DMS53 treated with DMSO at 0.1 percent for 48 hours (cell line): ENCODE measurements around the gene SOSTDC1.
"Not testable (repeated sequence)": the region's sequence is repeated elsewhere in the genome, so short reads cannot be mapped to it uniquely, and the experiment has no call there.

Experiments used
- DNase-seq: peaks from one replicate; lab custom pipeline; 2025; ENCODE audit not compliant: unreplicated experiment; lab: John Stamatoyannopoulos, UW

Gene SOSTDC1, protein sequence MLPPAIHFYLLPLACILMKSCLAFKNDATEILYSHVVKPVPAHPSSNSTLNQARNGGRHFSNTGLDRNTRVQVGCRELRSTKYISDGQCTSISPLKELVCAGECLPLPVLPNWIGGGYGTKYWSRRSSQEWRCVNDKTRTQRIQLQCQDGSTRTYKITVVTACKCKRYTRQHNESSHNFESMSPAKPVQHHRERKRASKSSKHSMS

DNA sequence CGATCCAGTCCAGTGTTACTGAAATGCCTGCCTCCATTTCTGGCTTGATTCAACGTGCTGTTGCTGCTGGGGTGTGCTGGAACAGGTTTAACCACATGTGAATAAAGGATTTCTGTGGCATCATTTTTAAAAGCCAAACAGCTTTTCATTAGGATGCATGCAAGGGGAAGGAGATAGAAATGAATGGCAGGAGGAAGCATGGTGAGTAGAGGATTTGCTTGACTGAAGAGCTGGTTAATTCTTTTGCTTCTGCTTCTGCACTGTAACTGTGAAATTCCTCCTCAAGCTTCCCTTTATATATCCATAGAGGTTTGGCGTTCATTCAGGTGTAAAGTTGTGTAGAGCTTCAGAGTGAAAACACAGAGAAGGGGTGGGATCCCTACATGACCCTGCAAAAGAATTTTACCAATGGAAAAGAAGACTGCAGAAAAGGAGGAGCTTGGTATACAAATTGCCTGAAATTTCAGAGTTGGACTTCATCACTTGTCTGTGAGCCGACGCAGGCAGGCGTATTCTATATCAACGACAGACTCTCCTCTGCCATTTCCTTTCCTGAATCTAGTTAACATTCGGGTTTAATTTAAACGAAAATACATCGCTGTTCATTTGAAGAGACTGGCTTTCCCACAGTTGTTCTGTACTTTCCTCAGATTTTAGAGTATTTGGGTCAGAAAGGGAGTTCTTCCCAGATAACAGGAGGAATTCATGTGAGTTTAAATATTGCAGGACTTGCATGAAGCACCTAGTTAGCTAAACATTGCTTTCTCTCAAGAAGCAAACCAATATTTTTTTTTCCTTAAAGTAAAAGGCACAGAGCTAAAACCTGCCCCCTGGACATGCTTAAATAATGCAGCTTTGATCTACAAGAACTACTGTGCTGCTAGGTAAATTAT lies at the start of gene SOSTDC1:
Gene SOSTDC1 (minus strand): TSS at position 270 of the 893 bp plus-strand sequence. CDS start 70 bp downstream, at position 200.
- DNase-seq: no peak

DNA sequence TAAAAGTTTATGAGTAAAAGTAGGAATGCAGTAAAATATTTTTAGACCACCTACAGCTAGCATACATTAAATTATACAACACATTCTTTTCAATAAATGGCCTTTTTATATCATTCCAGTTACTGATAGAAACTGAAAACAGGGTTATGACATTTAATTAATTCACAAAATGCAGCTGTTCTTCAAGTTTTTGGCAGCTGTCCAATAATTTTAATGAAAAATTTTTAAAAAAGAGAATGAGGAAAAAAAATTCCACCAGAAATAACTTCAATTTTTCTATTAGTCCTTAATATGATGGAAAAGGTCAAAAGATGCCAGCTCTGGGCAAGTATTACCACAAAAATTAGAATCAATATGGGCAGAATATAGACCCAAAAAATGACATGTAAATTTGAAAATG lies 49.2 kb upstream of the SOSTDC1 start:
- DNase-seq: no peak

DNA sequence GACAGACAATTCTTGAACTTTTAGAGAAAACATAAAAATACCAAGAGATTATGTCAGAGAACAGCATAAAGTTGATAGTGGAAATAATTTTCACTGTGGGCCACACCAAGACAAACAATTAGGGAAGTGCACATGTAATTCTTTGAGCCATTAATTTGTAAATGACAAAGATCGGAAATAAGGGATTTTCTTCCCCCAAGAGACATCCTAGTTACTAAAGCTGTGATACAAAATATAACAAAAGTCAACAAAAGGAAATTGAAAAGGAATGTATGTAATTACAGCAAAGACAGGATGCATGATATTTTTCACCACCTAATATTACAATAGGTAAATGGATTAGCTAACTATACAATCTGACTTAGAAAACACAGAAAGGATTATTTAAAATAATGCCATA lies 48.7 kb upstream of the SOSTDC1 start:
- DNase-seq: no peak

GRCh38 chr7:16512097-16512496 lies 46.6 kb upstream of the SOSTDC1 start:
- DNase-seq: no peak

- no peak for DNase-seq
These were observed 45.8 kb upstream of the SOSTDC1 start for GRCh38 chr7:16511314-16511713.

DNA sequence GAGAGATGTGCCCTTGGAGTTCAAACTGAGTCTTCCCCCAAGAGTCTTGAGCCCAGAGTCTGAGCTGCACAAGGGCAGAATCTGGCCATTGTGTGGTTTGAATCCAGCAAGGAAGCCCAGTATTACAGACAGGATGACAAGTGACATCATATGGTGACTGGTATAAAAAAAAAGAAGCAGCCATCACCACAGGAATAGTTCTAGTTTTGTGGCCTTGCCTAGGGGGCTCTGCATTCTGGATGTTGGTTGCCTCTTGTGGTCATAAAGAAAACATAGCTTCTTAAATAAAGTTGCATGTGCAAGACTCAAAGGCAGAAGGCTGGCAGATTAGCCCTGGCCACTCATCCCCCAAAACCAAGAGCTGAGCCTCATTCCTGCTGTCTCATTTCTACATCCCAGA lies 44.3 kb upstream of the SOSTDC1 start:
- DNase-seq: no peak

GRCh38 chr7:16506422-16506821 lies 40.9 kb upstream of the SOSTDC1 start:
- DNase-seq: not testable (repeated sequence)

GRCh38 chr7:16504019-16504418 lies 38.5 kb upstream of the SOSTDC1 start:
- DNase-seq: no peak

DNA sequence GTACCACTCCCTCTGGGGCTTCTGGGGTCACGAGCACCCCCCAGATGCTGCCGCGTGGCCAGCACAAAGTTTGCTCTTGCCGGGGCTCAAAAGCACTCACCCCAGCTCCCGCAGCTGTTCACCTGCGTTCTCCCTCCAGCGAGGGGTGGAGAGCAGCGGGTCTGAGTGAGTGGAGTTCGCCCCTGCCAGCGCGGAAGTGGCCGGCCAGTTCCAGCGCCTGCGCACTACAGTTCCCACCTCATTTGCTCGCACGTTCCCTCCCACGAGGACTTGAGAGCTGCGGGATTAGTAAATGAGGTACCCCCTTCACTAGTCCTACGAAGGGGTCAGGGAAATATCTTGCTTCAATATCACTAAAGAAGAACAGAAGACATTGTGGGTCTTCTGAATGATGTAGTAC lies 36.8 kb upstream of the SOSTDC1 start:
- no peak for DNase-seq

GRCh38 chr7:16498122-16498521 lies 32.6 kb upstream of the SOSTDC1 start:
- no peak for DNase-seq

DNA sequence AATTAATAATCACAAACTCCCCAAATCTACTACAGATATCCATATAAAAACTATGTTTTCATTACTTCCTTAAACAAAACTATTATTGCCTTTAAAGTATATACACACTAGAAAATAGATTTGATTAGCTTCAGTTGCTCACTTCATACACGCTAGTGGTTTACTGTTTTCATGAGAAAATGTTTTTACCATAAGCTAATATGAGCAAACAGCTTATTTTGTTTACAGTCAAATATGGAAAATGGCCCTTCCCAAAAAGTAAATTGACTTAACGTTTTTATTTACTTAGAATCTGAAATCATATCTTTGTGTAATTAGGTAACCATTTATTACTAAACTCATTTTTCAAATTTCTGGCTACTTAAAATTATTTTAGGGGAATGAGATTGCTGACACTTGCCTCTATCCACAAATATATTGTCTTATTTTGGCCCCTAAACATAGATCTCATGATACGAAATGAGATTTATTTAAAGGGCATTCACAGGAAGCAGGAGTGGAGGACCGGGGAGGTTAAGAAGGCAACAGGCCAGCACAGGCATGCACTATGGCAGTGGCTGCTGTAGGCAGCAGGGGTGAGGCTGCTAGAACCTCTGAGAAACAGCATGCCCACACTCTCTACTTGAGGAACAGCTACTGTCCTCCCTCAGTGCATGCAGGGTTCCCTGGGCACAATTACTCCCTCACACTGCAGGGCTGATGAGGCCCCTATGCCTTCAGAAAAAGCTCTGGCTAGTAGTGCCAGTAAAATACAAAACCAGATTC lies 29.6 kb upstream of the SOSTDC1 start:
- peak; percentile 29 for DNase-seq

- DNase-seq: no peak
These were observed 29.0 kb upstream of the SOSTDC1 start for GRCh38 chr7:16494551-16494950.

DNA sequence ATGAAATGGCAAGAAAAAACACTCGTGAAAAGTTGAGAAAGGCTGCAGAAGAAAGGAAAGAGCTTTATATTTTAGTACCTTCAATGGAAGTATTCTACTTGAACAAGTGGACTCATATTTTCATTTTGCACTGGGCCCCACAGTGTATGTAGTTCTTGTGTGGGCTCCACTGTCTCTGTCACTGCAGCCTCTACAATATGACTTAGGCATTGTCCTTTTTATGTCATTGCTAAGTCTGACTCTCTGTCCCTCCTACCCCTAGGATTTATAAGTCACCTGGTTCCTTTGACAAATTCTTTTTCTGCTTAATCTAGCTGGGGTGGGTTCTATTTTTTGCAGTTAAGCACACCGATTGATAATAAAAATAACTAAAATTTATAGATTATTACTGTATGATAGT lies 27.7 kb upstream of the SOSTDC1 start:
- no peak for DNase-seq

DNA sequence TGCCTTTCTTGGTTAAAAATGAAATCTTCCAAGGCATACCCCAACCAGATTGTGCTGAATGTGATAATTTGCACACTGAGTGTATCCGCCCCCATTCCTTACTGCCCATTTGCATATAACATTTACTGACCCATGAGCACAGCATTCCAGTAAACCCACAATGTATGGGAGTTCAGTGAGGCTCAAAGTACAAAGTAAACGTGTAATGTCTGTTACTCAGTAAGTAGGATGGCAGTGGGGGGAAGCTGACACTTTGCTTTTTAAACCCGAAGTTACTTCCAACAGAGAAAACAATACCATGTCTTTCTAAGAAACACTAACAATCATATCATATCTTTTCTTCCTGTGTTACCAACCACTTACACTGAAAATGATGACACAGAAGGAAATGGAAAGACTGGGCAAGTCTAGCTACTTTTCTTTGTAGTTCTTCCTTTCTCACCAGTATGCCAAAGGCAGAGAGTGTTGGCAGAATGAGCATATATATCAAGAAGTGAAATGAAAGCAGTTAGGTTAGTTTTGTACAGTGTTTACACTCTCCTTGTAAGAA lies 27.1 kb upstream of the SOSTDC1 start:
- no peak for DNase-seq

DNA sequence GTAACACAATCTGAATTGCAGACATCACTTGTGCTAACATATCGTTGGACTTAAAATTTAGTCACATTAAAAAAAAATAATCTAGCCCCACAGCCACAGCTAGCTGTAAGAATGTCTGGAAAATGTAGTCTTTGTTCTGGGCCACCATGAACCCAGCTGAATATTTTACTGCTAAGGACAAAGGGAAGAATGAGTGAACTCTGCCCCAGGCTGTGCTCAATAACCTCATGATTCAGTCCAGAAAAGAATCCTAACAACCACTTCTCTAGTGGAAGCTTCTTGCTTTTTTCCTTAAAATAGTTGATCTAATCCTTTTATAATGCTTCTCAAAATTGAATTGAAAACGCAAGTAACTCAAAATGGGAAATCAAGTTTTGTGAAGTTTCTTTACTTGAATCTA lies 25.6 kb upstream of the SOSTDC1 start:
- no peak for DNase-seq

DNA sequence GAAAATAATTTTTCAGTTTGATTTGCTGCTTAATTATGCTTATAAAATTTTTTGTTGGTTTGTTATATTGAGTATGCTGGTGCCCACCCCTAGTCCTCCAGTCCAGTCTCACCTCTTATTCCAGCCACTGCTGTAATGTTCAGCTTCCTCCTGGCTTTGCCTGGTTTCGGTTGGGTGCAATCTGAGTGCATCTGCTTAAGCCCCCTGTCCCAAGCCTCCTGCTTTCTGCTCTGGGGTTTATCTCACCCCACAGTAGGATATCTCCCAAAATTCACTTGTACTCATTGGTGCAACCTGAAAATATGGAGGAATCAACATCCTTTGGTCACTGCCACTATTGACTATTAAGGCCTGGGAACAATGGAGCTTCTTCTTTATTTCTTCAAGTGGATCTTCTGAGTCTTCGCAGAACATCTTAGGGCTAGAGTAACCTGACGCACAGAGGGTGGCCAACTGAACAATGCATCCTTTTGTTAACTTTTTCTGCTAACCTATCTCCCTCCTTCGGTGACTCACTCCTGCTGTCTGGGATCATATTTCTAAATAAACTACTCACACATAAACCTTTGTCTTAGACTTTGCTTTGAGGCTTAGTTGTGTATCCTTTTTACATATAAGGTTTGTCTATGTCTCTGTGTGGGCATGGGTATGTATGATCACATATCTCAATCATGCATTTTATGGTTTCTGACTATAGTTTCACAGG lies 19.1 kb upstream of the SOSTDC1 start:
- peak; percentile 95 for DNase-seq

- no peak for DNase-seq
These were observed 14.1 kb upstream of the SOSTDC1 start for GRCh38 chr7:16479591-16479990.

GRCh38 chr7:16479161-16479560 lies 13.6 kb upstream of the SOSTDC1 start:
- no peak for DNase-seq

DNA sequence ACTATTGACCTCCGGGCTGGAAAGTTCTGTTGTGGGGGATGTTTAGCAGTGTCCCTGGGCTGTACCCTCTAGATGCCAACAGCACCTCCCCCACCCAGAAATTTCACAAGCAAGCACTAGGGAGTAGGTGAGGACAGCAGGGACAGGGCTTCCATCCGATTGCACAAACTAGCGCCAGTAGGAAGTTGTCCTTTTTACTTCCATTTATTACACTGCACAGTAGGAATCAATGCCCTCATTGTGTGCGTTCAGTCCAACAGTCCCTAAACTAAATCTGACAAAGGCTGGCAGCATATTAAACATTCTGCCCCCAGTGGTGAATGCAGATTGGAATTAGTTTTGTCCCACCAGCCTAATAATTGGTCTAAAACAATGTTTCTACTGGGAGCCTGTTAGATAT lies 6.4 kb upstream of the SOSTDC1 start:
- DNase-seq: no peak

DNA sequence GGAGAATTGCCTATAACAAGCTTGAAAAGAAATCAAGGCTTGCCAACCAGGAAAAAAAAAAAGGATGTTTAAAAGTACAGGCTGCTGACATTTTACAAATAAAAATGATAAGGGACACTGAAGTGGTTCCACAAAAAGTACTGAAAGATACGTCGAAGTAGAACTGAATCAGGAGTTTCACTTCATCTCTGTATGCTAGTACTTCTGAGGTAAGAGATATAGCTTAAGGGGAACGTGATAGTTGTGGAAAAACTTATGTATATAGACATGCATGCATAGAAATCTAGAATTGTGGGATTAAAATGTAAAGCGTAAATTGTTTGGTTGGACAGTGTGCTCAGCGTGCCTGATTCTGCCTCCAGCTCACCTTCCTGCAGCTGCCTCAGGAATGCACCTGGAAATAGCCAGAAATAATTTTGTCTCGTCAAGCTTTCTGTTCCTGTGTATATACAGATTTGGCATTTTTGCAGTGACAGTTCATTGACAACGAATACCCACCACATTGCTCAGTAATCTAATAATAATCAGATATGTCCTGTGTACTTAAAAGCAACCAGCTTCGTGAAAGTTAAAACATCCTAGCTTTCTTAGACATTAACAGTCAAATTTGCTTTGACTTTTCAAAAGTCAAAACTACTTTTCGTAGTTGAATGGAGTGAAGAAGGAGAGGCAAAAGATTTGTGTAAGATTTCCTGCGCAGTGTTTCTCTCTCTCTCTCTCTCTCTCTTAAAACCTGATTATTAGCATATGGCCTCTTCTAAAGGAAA lies 1.4 kb downstream of the SOSTDC1 start:
- DNase-seq: no peak
